GM10847 (cell line): ENCODE measurements around the gene FEM1C.

Experiments
- POLR2A ChIP-seq: IDR thresholded peaks from 2 replicates; pipeline ENCODE4 v1.6.1; 2011; ENCODE audit not compliant: insufficient read length; ENCODE audit errors: extremely low read depth

FEM1C gene, protein sequence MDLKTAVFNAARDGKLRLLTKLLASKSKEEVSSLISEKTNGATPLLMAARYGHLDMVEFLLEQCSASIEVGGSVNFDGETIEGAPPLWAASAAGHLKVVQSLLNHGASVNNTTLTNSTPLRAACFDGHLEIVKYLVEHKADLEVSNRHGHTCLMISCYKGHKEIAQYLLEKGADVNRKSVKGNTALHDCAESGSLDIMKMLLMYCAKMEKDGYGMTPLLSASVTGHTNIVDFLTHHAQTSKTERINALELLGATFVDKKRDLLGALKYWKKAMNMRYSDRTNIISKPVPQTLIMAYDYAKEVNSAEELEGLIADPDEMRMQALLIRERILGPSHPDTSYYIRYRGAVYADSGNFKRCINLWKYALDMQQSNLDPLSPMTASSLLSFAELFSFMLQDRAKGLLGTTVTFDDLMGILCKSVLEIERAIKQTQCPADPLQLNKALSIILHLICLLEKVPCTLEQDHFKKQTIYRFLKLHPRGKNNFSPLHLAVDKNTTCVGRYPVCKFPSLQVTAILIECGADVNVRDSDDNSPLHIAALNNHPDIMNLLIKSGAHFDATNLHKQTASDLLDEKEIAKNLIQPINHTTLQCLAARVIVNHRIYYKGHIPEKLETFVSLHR

DNA sequence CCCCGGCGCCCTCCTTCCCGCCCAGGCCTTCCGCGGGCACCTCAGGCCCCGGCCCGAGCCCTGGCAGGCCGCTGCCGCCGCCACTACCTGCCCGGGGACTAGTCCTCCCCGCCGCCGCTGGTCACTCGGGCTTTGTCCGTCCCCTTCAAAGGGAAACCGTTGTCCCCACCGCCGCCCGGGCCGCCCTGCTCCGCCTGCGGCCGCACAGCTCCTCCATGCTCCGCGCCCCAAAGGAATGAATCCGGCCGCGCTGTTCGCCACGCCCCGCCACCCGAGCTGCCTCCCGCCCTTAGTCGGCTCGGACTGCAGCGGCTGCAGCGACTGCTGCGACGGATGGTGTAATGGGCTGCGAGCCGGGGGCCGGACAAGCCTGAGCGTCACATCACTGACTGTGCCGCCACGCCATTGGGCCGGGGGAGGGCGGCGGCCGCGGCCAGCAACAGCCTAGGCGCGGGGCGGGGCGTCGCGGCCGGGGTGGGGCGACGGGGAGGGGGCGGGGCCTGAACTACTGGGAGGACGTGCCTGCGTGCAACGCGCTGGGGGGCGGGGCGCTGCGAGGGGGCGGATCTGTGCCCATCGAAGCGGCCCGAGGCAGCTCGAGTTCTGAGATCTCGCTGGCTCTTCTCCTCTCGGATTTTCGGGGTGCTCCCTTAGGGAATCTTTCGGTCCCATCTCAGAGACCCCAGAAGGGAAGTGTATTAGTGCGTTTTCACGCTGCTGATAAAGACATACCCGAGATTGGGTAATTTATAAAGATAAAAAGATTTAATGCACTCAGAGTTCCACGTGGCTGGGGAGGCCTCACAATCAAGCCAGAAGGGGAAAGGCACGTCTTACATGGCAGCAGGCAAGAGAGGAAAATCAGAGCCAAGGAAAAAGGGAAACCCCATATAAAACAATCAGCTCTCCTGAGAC, at the start of gene FEM1C:
TSS of gene FEM1C (minus strand) at position 340 of the 915 bp plus-strand sequence. CDS start 1,282 bp downstream, outside the sequence.
- peak; percentile 97 for TF ChIP-seq POLR2A

GRCh38 chr5:115589043-115589442, 44.5 kb upstream of the FEM1C start:
- no peak for TF ChIP-seq POLR2A

DNA sequence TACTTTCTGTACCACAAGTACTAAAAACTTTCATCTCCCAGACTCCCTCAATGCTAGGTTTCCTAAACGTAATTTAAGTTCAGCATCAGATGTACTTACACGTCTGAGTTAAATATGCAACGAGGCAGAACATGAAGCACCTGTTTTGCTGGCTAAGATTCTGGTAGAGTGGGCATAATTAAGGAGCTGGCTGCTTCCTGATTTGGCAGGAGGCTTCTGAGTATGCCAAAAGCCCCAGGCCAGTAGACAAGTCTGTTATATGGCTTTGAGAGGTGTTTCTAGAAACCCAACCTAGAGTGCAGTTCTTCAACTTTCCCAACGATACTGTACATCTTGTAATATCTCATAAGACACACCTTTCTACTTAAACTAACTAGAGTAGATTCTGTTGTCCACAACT, 44.1 kb upstream of the FEM1C start:
- TF ChIP-seq POLR2A, result no peak

- no peak for TF ChIP-seq POLR2A
Observed at GRCh38 chr5:115586525-115587146, 42.1 kb upstream of the FEM1C start.

- TF ChIP-seq POLR2A, result no peak
Observed at GRCh38 chr5:115585265-115585664, 40.7 kb upstream of the FEM1C start.

GRCh38 chr5:115584501-115584900, 39.9 kb upstream of the FEM1C start:
- TF ChIP-seq POLR2A, result no peak

DNA sequence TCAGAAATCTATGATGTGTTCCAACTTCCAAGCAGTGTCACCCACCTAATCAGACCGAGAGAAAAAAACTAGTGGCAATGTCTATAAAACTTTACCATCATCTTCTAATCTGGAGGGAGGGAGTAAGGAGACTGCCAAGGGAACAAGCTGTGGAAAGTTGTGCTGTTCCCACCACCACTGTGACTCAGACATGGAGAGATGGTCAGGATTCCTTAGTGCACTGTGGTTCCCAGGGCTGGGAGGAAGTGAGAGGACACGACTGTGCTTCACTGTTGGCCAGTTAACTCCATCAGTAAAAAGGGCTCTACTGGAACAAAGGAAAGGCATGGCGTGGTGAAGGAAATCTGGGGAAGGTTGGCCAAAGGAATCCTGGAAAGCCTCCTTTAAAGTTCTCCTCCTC, 38.9 kb upstream of the FEM1C start:
- no peak for TF ChIP-seq POLR2A

DNA sequence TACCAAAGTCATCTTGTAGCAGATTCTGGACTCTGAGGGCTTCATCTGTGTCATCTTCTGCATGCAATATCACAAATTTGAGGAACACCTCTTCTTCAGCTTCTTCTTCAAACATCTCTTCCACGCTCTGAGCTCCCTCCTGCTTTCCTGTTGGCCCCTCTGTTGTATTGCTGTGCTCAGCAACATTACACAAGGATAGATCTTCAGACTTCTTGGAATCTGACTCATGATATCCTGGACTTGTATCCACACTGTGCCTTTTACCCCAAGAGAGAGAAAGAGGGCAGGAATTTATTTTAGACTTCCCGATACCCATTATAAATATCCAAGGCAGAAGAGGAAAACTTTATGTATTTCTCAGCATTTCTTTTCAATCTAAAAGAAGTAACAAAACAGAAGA, 36.4 kb upstream of the FEM1C start:
- no peak for TF ChIP-seq POLR2A

DNA sequence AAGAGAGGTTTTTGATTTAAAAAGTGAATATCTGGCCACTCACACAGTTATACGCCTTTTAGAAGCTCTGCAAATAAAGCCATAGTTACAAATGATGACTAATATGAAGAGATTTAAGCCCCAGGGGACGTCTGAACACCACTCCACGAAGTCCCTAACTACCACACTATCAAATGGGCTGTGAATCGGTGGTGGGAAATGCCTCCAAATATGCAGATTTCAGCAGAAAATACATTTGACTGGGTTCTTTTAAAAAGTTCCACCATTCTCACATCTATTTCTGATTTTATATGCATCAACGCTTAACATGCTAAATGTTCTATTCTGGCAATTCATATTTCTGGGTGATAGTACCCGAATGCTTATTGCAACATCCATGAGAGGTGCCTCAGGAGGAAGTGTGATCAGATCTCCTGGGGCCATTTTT, 35.2 kb upstream of the FEM1C start:
- TF ChIP-seq POLR2A, result no peak

GRCh38 chr5:115579216-115579615, 34.6 kb upstream of the FEM1C start:
- no peak for TF ChIP-seq POLR2A

GRCh38 chr5:115578657-115579056, 34.1 kb upstream of the FEM1C start:
- TF ChIP-seq POLR2A, result no peak

DNA sequence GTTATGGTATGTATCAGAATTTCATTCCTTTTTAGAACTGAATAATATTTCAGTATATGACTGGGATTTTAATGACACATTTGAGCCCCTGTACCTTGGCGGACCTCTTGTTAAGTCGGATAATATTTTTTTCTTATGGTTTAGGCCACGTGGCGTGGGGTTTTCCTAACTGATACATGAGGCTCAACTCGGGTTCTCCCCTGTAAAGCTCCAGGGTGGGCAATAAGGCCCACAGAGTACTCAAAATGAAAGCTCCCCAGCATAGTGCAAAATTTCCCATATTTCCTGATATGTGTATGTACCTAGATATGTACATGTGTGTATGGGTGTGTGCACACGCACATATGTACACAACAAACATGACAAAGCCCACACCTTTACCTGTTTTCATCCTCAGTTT, 33.2 kb upstream of the FEM1C start:
- TF ChIP-seq POLR2A, result no peak

- TF ChIP-seq POLR2A, result no peak
Observed at GRCh38 chr5:115577329-115577728, 32.8 kb upstream of the FEM1C start.

DNA sequence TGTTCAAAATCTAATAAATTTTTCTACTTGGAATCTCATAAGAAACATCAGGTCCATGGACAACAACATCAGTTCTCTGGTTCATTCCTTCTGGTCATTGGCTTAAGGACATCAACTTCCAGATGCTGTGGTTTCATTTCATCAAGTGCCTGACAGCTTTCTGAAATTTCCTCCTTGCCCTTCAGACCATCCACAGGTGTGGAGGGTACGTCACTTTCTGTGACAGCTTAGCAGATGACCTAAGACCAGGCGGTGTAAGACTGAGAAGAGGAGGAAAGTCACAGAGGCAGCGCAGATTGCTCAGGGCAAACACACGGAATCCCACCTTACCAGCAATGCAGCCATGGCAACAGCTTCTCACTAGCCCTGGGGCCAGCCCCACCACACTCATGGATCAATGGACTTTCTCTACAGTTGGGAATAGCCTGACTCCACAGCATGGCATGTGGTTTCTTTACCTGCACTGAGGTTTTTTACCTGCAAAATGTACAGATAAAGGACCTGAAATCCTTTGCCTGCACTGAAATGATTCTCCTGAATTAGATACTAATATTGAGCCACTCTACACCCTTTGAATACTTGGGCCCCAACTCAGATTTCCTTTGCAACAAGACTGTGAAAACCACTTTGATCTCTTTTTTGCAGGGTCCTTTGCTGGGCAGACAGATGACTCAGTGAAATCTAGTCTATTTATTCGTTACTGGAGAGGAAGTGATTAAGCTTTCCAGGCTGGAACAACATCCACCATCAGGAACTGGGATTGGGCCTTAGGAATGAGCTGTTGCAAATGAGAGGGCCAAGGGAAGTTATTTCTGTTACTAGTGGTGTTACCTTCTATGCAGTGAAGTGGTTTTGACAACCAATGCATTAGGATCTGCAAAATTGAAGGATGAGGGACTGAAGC, 30.8 kb upstream of the FEM1C start:
- no peak for TF ChIP-seq POLR2A
